Measurements from ENCODE around the gene RER1. TPM values are rescaled to one million over a fixed set of nuclear protein-coding genes. Genes with fewer than 3 reads are reported as not detected.
A peak's percentile ranks its signal among the peaks of the same experiment; 100 is the strongest.

RER1 gene
- total and polyA plus RNA-seq, 5 donors from 2014 or later = 91.3 to 184 (median 164) TPM

DNA sequence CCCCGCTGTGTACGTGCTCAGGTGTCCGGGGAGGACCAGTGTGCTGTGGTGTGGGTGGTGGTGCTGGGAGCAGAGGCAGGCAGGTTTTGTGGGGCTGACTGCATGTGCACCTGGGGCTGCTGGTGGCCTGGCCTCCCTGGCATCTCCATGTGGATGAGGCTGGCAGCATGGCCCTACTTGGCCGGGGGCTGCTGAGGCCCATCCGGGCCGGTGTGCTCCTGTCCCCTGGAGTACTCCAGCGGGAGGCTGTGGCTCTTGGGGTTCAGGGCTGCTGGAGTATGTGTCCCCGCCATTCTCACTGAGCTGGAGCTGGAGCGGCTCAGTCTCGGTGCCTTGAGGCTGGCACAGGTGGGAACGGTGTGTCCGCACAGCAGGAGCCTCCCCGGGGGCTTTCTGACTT, 41.6 kb downstream of the RER1 start:
- DNase-seq = no peak

GRCh38 chr1:2433936-2434655, 42.5 kb downstream of the RER1 start:
- H3K36me3 Mint-ChIP-seq = no peaks in the 10 kb centered on the region
- H3K27me3 Mint-ChIP-seq = no peaks in the 10 kb centered on the region
- peaks cover 0 to 4% (median 1%) of the 10 kb centered on the region in 4 donors for H3K4me1 Mint-ChIP-seq
- no peak overlapping the region for H3K4me3 ChIP-seq (ENCODE audit: low read depth, low read length)
- H3K36me3 ChIP-seq (ENCODE audit: control insufficient read depth, insufficient read depth, low read length) = no peaks in the 10 kb centered on the region
- H3K27ac Mint-ChIP-seq = no peak overlapping the region
- peaks cover 0 to 1% (median 0%) of the 10 kb centered on the region in 7 donors for H3K9me3 Mint-ChIP-seq
- H3K4me1 ChIP-seq (ENCODE audit: control insufficient read depth, insufficient read depth, low read length, poor library complexity, severe bottlenecking) = no peaks in the 10 kb centered on the region
- no peak overlapping the region for H3K27ac ChIP-seq (ENCODE audit: insufficient read depth, low read length, poor library complexity, severe bottlenecking)
- H3K4me3 Mint-ChIP-seq = no peak overlapping the region
- DNase-seq (no peak), ATAC-seq (ENCODE audit: low read depth in 2 of 2) (no peak)
- peaks cover 0 to 11% of the 10 kb centered on the region in 2 experiments for H3K9me3 ChIP-seq (ENCODE audit: control insufficient read depth in 2 of 2, low read length in 2 of 2)
- H3K27me3 ChIP-seq (ENCODE audit: control insufficient read depth, insufficient read depth, low read length) = no peaks in the 10 kb centered on the region

More for the DNA sequence above, 41.6 kb downstream of the RER1 start:
- Mint-ChIP-seq H3K27ac (no peak overlapping the region), H3K9me3 (peaks cover 0 to 1% (median 0%) of the 10 kb centered on the region in 7 donors), H3K4me1 (peaks cover 0 to 4% (median 1%) of the 10 kb centered on the region in 4 donors), H3K27me3 (no peaks in the 10 kb centered on the region), H3K4me3 (no peak overlapping the region), H3K36me3 (no peaks in the 10 kb centered on the region)
- H3K4me3 ChIP-seq (ENCODE audit: low read depth, low read length) = no peak overlapping the region
- no peaks in the 10 kb centered on the region for H3K4me1 ChIP-seq (ENCODE audit: control insufficient read depth, insufficient read depth, low read length, poor library complexity, severe bottlenecking)
- no peak for ATAC-seq (ENCODE audit: low read depth in 2 of 2)
- no peak overlapping the region for H3K27ac ChIP-seq (ENCODE audit: insufficient read depth, low read length, poor library complexity, severe bottlenecking)
- H3K27me3 ChIP-seq (ENCODE audit: control insufficient read depth, insufficient read depth, low read length) = no peaks in the 10 kb centered on the region
- no peaks in the 10 kb centered on the region for H3K36me3 ChIP-seq (ENCODE audit: control insufficient read depth, insufficient read depth, low read length)
- H3K9me3 ChIP-seq (ENCODE audit: control insufficient read depth in 2 of 2, low read length in 2 of 2) = peaks cover 0 to 11% of the 10 kb centered on the region in 2 experiments

GRCh38 chr1:2435091-2435490, 43.5 kb downstream of the RER1 start:
- Histone ChIP-seq H3K27me3 (ENCODE audit: control insufficient read depth, insufficient read depth, low read length) (no peaks in the 10 kb centered on the region), H3K36me3 (ENCODE audit: control insufficient read depth, insufficient read depth, low read length) (no peaks in the 10 kb centered on the region), H3K27ac (ENCODE audit: insufficient read depth, low read length, poor library complexity, severe bottlenecking) (no peak overlapping the region), H3K4me3 (ENCODE audit: low read depth, low read length) (no peak overlapping the region), H3K9me3 (ENCODE audit: control insufficient read depth in 2 of 2, low read length in 2 of 2) (peaks cover 0 to 2% of the 10 kb centered on the region in 2 experiments), H3K4me1 (ENCODE audit: control insufficient read depth, insufficient read depth, low read length, poor library complexity, severe bottlenecking) (no peaks in the 10 kb centered on the region)
- no peaks in the 10 kb centered on the region for H3K9me3 Mint-ChIP-seq
- no peak for DNase-seq
- peaks cover 0 to 4% (median 2%) of the 10 kb centered on the region in 4 donors for H3K4me1 Mint-ChIP-seq
- no peak overlapping the region for H3K4me3 Mint-ChIP-seq
- ATAC-seq (ENCODE audit: low read depth in 2 of 2) = no peak
- no peaks in the 10 kb centered on the region for H3K36me3 Mint-ChIP-seq
- H3K27ac Mint-ChIP-seq = no peak overlapping the region
- H3K27me3 Mint-ChIP-seq = no peaks in the 10 kb centered on the region

GRCh38 chr1:2435746-2436355, 44.2 kb downstream of the RER1 start:
- Mint-ChIP-seq H3K27ac (no peak overlapping the region), H3K27me3 (no peaks in the 10 kb centered on the region)

DNA sequence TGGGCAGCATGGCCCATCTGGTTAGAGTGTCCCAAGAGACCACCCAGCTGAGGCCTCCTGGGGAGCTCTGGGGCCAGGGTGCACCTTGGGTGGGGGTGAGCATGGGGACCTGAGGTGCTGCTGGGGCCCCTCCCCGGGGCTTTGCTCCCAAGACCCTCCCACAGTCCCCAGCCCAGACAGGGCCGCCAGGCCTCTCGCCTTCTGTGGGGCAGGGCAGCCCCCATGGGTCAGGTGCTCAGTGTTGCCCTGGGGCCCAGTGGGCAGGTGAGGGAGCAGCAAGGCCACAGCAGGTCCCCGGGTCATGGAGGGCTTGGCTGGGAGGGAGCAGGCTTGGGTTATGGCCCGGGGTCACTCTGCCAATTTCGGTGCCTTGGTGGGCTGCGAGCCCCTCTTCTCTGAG, 45.2 kb downstream of the RER1 start:
- H3K27ac ChIP-seq (ENCODE audit: insufficient read depth, low read length, poor library complexity, severe bottlenecking) = no peak overlapping the region
- Mint-ChIP-seq H3K4me3 (no peak overlapping the region), H3K27me3 (no peaks in the 10 kb centered on the region), H3K4me1 (peaks cover 0 to 4% (median 4%) of the 10 kb centered on the region in 4 donors), H3K9me3 (no peaks in the 10 kb centered on the region), H3K36me3 (no peaks in the 10 kb centered on the region), H3K27ac (no peak overlapping the region)
- H3K27me3 ChIP-seq (ENCODE audit: control insufficient read depth, insufficient read depth, low read length) = no peaks in the 10 kb centered on the region
- peak in 1 of 2 donors; percentile 25 for ATAC-seq (ENCODE audit: low read depth in 2 of 2)
- no peak for DNase-seq
- no peaks in the 10 kb centered on the region for H3K9me3 ChIP-seq (ENCODE audit: control insufficient read depth in 2 of 2, low read length in 2 of 2)
- no peaks in the 10 kb centered on the region for H3K36me3 ChIP-seq (ENCODE audit: control insufficient read depth, insufficient read depth, low read length)
- no peak overlapping the region for H3K4me3 ChIP-seq (ENCODE audit: low read depth, low read length)
- H3K4me1 ChIP-seq (ENCODE audit: control insufficient read depth, insufficient read depth, low read length, poor library complexity, severe bottlenecking) = no peaks in the 10 kb centered on the region

More at GRCh38 chr1:2435746-2436355, 44.2 kb downstream of the RER1 start:
- Histone ChIP-seq H3K4me3 (ENCODE audit: low read depth, low read length) (no peak overlapping the region), H3K27ac (ENCODE audit: insufficient read depth, low read length, poor library complexity, severe bottlenecking) (no peak overlapping the region), H3K4me1 (ENCODE audit: control insufficient read depth, insufficient read depth, low read length, poor library complexity, severe bottlenecking) (no peaks in the 10 kb centered on the region), H3K9me3 (ENCODE audit: control insufficient read depth in 2 of 2, low read length in 2 of 2) (no peaks in the 10 kb centered on the region), H3K36me3 (ENCODE audit: control insufficient read depth, insufficient read depth, low read length) (no peaks in the 10 kb centered on the region), H3K27me3 (ENCODE audit: control insufficient read depth, insufficient read depth, low read length) (no peaks in the 10 kb centered on the region)
- peaks cover 0 to 4% (median 4%) of the 10 kb centered on the region in 4 donors for H3K4me1 Mint-ChIP-seq
- no peak for DNase-seq
- ATAC-seq (ENCODE audit: low read depth in 2 of 2) = no peak
- H3K36me3 Mint-ChIP-seq = no peaks in the 10 kb centered on the region
- H3K9me3 Mint-ChIP-seq = no peaks in the 10 kb centered on the region
- no peak overlapping the region for H3K4me3 Mint-ChIP-seq

DNA sequence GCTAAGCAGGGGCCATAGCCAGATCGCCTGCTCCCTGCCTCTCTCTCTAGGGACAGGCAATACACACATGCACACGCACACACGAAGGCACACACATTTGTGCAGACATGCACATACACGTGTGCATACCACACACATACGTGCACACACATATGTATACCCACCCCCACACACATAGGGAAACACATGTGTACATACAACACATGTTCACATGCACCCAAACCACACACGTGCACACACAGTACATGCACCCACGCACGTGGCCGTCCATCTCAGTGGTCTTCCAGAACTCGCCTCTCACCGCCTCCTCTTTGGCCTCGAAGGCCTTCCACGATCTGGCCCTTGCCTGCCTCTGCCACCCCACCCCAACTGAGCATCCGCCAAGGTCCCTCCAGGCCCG, 46.0 kb downstream of the RER1 start:
- Histone ChIP-seq H3K27ac (ENCODE audit: insufficient read depth, low read length, poor library complexity, severe bottlenecking) (no peak overlapping the region), H3K27me3 (ENCODE audit: control insufficient read depth, insufficient read depth, low read length) (no peaks in the 10 kb centered on the region), H3K36me3 (ENCODE audit: control insufficient read depth, insufficient read depth, low read length) (no peaks in the 10 kb centered on the region), H3K4me3 (ENCODE audit: low read depth, low read length) (no peak overlapping the region), H3K9me3 (ENCODE audit: control insufficient read depth in 2 of 2, low read length in 2 of 2) (no peaks in the 10 kb centered on the region), H3K4me1 (ENCODE audit: control insufficient read depth, insufficient read depth, low read length, poor library complexity, severe bottlenecking) (no peaks in the 10 kb centered on the region)
- Mint-ChIP-seq H3K27me3 (peaks cover 2% of the 10 kb centered on the region), H3K4me3 (no peak overlapping the region), H3K4me1 (peaks cover 0 to 5% (median 4%) of the 10 kb centered on the region in 4 donors), H3K9me3 (no peaks in the 10 kb centered on the region), H3K27ac (peak overlapping the region in 1 of 3 donors; percentile 56), H3K36me3 (no peaks in the 10 kb centered on the region)
- no peak for ATAC-seq (ENCODE audit: low read depth in 2 of 2)
- no peak for DNase-seq

DNA sequence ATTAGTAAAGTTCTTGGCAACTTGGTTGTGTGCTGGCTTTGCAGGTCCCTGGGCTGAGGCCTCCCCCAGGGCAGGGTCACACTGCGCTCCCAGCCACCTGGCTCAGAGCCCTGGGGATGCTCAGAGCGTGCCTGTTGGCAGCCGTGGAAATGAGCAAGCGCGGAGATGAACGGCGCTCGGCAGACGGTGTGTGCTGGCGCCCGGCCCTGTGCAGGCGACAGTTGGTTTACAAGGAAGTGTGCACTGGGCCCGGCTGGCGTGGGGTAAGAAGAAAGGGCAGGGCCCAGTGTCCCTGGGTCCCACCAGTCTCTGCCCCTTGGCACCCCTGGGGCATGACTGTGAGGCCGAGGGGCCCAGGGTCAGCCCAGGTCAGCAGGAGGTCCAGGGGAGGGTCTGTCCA, 46.4 kb downstream of the RER1 start:
- H3K36me3 ChIP-seq (ENCODE audit: control insufficient read depth, insufficient read depth, low read length) = no peaks in the 10 kb centered on the region
- H3K9me3 ChIP-seq (ENCODE audit: control insufficient read depth in 2 of 2, low read length in 2 of 2) = no peaks in the 10 kb centered on the region
- Mint-ChIP-seq H3K9me3 (no peaks in the 10 kb centered on the region), H3K27me3 (peaks cover 6% of the 10 kb centered on the region), H3K4me3 (no peak overlapping the region), H3K36me3 (no peaks in the 10 kb centered on the region), H3K27ac (peak overlapping the region in 1 of 3 donors; percentile 56), H3K4me1 (peaks cover 0 to 7% (median 4%) of the 10 kb centered on the region in 4 donors)
- ATAC-seq (ENCODE audit: low read depth in 2 of 2) (no peak), DNase-seq (no peak)
- no peaks in the 10 kb centered on the region for H3K27me3 ChIP-seq (ENCODE audit: control insufficient read depth, insufficient read depth, low read length)
- no peak overlapping the region for H3K4me3 ChIP-seq (ENCODE audit: low read depth, low read length)
- H3K27ac ChIP-seq (ENCODE audit: insufficient read depth, low read length, poor library complexity, severe bottlenecking) = no peak overlapping the region
- H3K4me1 ChIP-seq (ENCODE audit: control insufficient read depth, insufficient read depth, low read length, poor library complexity, severe bottlenecking) = peaks cover 2% of the 10 kb centered on the region

Data from CD4-positive, CD25-positive, alpha-beta regulatory T cell (primary cell).